Neural cell (in vitro differentiated cells): ENCODE results near the gene SLC20A1. TPM values are rescaled to one million over a fixed set of nuclear protein-coding genes. Genes with fewer than 3 reads are reported as not detected.

Experiments
- H2AFZ ChIP-seq: fragments of 200-600, 300-800 bp; sonication (generic), shearing (Covaris generic); 2 replicates; pipeline ENCODE4 v1.6.0; 2014; ENCODE audit warnings: low read depth, mild to moderate bottlenecking, antibody characterized with exemption, low read length, moderate library complexity
- H3F3A ChIP-seq: fragments of 200-600 bp; shearing (Covaris generic); 2 replicates; pipeline ENCODE4 v1.6.1; 2016; ENCODE audit warnings: mild to moderate bottlenecking, moderate library complexity, mixed read lengths, antibody characterized with exemption, low read length; ENCODE audit not compliant: insufficient read depth, poor library complexity, severe bottlenecking
- H3K27ac ChIP-seq: fragments of 200-600, 300-800 bp; sonication (generic), shearing (Covaris generic); 2 replicates; pipeline ENCODE4 v1.5.1; 2014; ENCODE audit warnings: mild to moderate bottlenecking, low read length, moderate library complexity
- H3K27me3 ChIP-seq: fragments of 300-800, 200-600 bp; sonication (generic), shearing (Covaris generic); 2 replicates; pipeline ENCODE4 v1.6.0; 2014; ENCODE audit warnings: mild to moderate bottlenecking, low read depth, low read length, moderate library complexity; ENCODE audit not compliant: insufficient read depth
- H3K36me3 ChIP-seq: fragments of 300-800, 200-600 bp; sonication (generic), shearing (Covaris generic); 2 replicates; pipeline ENCODE4 v1.5.1; 2014; ENCODE audit warnings: mild to moderate bottlenecking, antibody characterized with exemption, low read length, moderate library complexity; ENCODE audit not compliant: insufficient read depth
- H3K4me2 ChIP-seq: fragments of 300-800, 200-600 bp; sonication (generic), shearing (Covaris generic); 2 replicates; pipeline ENCODE4 v1.6.0; 2014; ENCODE audit warnings: mild to moderate bottlenecking, low read length
- H3K4me3 ChIP-seq: fragments of 300-800, 200-600 bp; sonication (generic), shearing (Covaris generic); 2 replicates; pipeline ENCODE4 v1.5.1; 2014; ENCODE audit warnings: mild to moderate bottlenecking, low read length, moderate library complexity
- H3K79me2 ChIP-seq: fragments of 200-600 bp; shearing (Covaris generic); replicated peaks from 2 replicates; pipeline ENCODE4 v1.6.0; 2014; ENCODE audit warnings: mild to moderate bottlenecking, low read length, moderate library complexity; ENCODE audit not compliant: insufficient read depth
- H3K9ac ChIP-seq: fragments of 300-800, 200-600 bp; sonication (generic), shearing (Covaris generic); 2 replicates; pipeline ENCODE4 v1.6.1; 2016; ENCODE audit warnings: mild to moderate bottlenecking, low read length, mixed read lengths
- H3K9me2 ChIP-seq: fragments of 200-600 bp; shearing (Covaris generic); 2 replicates; pipeline ENCODE4 v1.6.1; 2016; ENCODE audit warnings: mild to moderate bottlenecking, low read length, mixed read lengths; ENCODE audit not compliant: insufficient read depth
- H3K9me3 ChIP-seq: fragments of 200-600, 300-800 bp; sonication (generic), shearing (Covaris generic); 2 replicates; pipeline ENCODE4 v1.6.1; 2016; ENCODE audit warnings: mild to moderate bottlenecking, mixed run types, low read length, moderate library complexity, mixed read lengths
- H4K20me1 ChIP-seq: fragments of 200-600 bp; shearing (Covaris generic); 2 replicates; pipeline ENCODE4 v1.6.1; 2016; ENCODE audit warnings: mild to moderate bottlenecking, mixed run types; ENCODE audit not compliant: insufficient read depth
- EP300 ChIP-seq: fragments of 450-650 bp; conservative IDR thresholded peaks from 2 replicates; pipeline ENCODE4 v1.6.1; 2014; ENCODE audit warnings: antibody characterized with exemption, mild to moderate bottlenecking, moderate library complexity; ENCODE audit not compliant: poor library complexity, severe bottlenecking
- EZH2 ChIP-seq: fragments of 200-600, 300-800 bp; shearing (Covaris generic), sonication (generic); IDR thresholded peaks from 2 replicates; pipeline ENCODE4 v1.6.1; 2014; ENCODE audit warnings: antibody characterized with exemption, low read length, borderline replicate concordance, mild to moderate bottlenecking; ENCODE audit not compliant: insufficient read depth, poor library complexity, severe bottlenecking
- MXI1 ChIP-seq: fragments of 450-650 bp; conservative IDR thresholded peaks from 2 replicates; pipeline ENCODE4 v1.6.1; 2014; ENCODE audit warnings: antibody characterized with exemption, mild to moderate bottlenecking; ENCODE audit not compliant: poor library complexity, severe bottlenecking
- POLR2AphosphoS5 ChIP-seq: IDR thresholded peaks from 2 replicates; pipeline ENCODE4 v1.6.1; 2012
- RAD21 ChIP-seq: fragments of 450-650 bp; conservative IDR thresholded peaks from 2 replicates; pipeline ENCODE4 v1.6.1; 2014; ENCODE audit warnings: antibody characterized with exemption, mild to moderate bottlenecking, moderate library complexity
- REST ChIP-seq: IDR thresholded peaks from 2 replicates; pipeline ENCODE4 v1.6.1; 2012; ENCODE audit warnings: borderline replicate concordance
- SMC3 ChIP-seq: fragments of 450-650 bp; conservative IDR thresholded peaks from 2 replicates; pipeline ENCODE4 v1.6.1; 2014; ENCODE audit warnings: antibody characterized with exemption, mild to moderate bottlenecking, moderate library complexity; ENCODE audit not compliant: poor library complexity
- TAF1 ChIP-seq: IDR thresholded peaks from 2 replicates; pipeline ENCODE4 v1.6.1; 2012; ENCODE audit warnings: low read depth
- polyA plus RNA-seq: library from polyadenylated mRNA; depleted of rRNA; stranded (reverse); fragments of >200 nt; gene quantifications from 2 replicates; pipeline ENCODE4 v1.2.3, GENCODE V29; 2014
- TF ChIP-seq, protein P1 (sequence below): fragments of 450-650 bp; IDR thresholded peaks from 2 replicates; pipeline ENCODE4 v1.5.1; 2014; ENCODE audit warnings: antibody characterized with exemption, mild to moderate bottlenecking, moderate library complexity; ENCODE audit not compliant: poor library complexity, severe bottlenecking

Gene SLC20A1
- polyA plus RNA-seq, 1 donor from 2014 or later, result 61.4 TPM

DNA sequence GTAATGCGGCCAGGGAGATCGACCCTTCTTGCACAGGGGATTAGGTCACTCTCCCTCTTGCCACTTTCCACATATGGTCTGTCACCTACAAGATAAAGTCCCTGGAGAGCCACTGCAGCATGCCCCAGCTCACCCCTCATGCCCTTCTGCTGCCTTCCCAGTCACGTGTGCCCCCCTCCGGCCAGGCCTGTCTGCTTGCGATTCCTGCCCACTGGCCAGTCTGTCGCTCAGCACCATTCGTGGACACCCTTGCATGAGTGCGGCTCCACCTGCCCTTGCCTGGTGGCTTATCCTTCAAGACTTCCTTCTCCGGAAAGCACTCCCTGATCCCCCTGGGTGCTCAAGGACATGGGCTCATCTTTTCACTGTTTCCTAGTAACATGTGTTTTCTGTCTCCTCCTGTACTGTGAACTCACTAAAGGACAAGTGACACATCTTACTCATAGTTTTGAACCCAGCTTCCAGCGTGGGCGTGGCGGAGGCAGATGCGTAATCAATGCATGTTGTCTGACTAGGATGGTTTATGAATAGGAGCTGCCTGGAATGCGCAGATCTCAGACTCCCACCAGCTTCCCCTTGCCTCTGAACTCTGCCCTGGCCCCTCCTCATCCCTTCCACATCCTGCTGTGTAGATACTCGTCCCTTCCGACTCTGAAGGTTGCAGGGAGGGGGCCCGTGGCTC lies 67.3 kb downstream of the SLC20A1 start:
- no peaks in the 10 kb centered on the region for H3K36me3 ChIP-seq
- no peaks in the 10 kb centered on the region for H3K27me3 ChIP-seq
- H3K9me3 ChIP-seq, result no peaks in the 10 kb centered on the region
- H3F3A ChIP-seq, result no peaks in the 10 kb centered on the region
- H3K9me2 ChIP-seq, result no peaks in the 10 kb centered on the region
- H3K4me3 ChIP-seq, result no peak overlapping the region
- H3K79me2 ChIP-seq, result no peaks in the 10 kb centered on the region
- no peak overlapping the region for H3K9ac ChIP-seq
- no peak overlapping the region for H3K27ac ChIP-seq
- H4K20me1 ChIP-seq, result no peaks in the 10 kb centered on the region
- no peak overlapping the region for H2AFZ ChIP-seq
- H3K4me2 ChIP-seq, result no peak overlapping the region
- TF ChIP-seq MXI1 (no peak), REST (no peak), EZH2 (no peak), EP300 (no peak), RAD21 (no peak), POLR2AphosphoS5 (no peak), SMC3 (no peak), TAF1 (no peak)
- TF ChIP-seq, protein P1, sequence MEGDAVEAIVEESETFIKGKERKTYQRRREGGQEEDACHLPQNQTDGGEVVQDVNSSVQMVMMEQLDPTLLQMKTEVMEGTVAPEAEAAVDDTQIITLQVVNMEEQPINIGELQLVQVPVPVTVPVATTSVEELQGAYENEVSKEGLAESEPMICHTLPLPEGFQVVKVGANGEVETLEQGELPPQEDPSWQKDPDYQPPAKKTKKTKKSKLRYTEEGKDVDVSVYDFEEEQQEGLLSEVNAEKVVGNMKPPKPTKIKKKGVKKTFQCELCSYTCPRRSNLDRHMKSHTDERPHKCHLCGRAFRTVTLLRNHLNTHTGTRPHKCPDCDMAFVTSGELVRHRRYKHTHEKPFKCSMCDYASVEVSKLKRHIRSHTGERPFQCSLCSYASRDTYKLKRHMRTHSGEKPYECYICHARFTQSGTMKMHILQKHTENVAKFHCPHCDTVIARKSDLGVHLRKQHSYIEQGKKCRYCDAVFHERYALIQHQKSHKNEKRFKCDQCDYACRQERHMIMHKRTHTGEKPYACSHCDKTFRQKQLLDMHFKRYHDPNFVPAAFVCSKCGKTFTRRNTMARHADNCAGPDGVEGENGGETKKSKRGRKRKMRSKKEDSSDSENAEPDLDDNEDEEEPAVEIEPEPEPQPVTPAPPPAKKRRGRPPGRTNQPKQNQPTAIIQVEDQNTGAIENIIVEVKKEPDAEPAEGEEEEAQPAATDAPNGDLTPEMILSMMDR, result no peak

Other genes with a start within 250 kb of the SLC20A1 start
- gene RGPD8, start 212.3 kb upstream of the SLC20A1 start, polyA plus RNA-seq, result 6.8 and 12.0 TPM in 2 replicates
- 48.2 and 53.8 TPM in 2 replicates for gene TTL, start 163.8 kb upstream of the SLC20A1 start, polyA plus RNA-seq
- 7.1 and 9.8 TPM in 2 replicates for gene POLR1B, start 103.5 kb upstream of the SLC20A1 start, polyA plus RNA-seq
- 34.9 and 41.1 TPM in 2 replicates for gene CHCHD5, start 61.3 kb upstream of the SLC20A1 start, polyA plus RNA-seq
- gene NT5DC4, start 75.1 kb downstream of the SLC20A1 start, polyA plus RNA-seq, result not detected in 2 replicates
- 0.78 and 1.5 TPM in 2 replicates for gene CKAP2L, start 118.7 kb downstream of the SLC20A1 start, polyA plus RNA-seq
- gene IL1A, start 138.6 kb downstream of the SLC20A1 start, polyA plus RNA-seq, result 0.14 TPM in 1 of 2 replicates, not detected in the other
- not detected in 2 replicates for gene IL1B, start 190.8 kb downstream of the SLC20A1 start, polyA plus RNA-seq